ENCODE measurements around the gene PRPF6.

DNA sequence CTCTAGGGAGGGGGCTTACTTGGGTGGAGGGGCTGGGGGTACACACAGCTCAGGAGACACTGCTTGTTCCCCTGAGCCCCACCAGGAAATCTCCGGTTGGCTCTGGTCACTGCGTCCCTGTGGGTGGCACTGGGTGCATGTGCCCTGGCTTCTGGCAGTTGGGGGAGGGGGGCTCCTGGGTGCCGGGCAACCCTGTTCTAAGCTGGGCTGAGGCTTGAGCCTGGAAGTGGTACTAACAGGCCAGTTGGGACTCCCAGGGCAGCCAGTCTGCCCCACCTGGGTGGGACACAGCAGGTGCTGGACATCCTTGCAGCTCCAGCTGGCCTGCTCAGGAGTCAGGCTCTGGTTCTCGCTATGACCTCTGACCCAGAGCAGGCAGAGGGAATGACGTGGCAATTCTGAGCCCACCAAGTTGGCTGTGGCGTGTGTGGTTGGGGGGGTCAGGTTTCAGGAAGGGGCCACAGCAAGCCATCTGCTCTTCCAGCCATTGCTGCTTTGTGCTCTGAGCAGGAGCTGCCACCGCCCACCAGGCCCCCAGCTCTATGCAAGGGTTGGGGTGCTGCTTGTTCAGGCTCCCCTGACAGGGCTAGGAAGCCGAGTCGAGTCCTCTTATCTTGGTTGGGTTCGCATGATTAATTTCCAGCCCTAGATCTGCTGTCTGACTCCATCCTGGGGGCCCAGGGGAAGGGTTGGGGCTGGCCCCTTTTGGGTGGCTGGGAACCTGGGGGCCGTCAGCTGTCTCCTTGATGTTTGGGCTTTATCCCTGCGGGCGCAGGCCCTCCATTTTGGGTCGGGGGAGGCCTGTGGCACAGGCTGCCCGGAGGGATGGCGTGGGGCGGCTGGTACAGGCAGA lies 55.6 kb downstream of the PRPF6 start:
- TF ChIP-seq CTCF (IDR thresholded peaks at IDR 0.05): no peak
- TF ChIP-seq POLR2AphosphoS5 (IDR thresholded peaks at IDR 0.05; ENCODE audit: low read depth, low read length): no peak
- TF ChIP-seq TCF7L2 (IDR thresholded peaks at IDR 0.05; ENCODE audit: low read depth, low read length): no peak
- TF ChIP-seq REST (IDR thresholded peaks at IDR 0.05; ENCODE audit: insufficient read depth in 1 of 2, low read depth in 2 of 2, low read length in 1 of 2): no peak
